GM18858 (cell line): ENCODE measurements around the gene ZNF473.
A peak's percentile ranks its signal among the peaks of the same experiment; 100 is the strongest.

Source experiments
- ATAC-seq: cut with Tn5 transposase; IDR thresholded peaks from one replicate; pipeline ENCODE4 v1.9.1; 2021; ENCODE audit not compliant: unreplicated experiment

ZNF473 gene

GRCh38 chr19:50025794-50026549 lies at the start of gene ZNF473:
Gene ZNF473 (plus strand): TSS chr19:50026005. CDS start chr19:50031083, 5,078 bp downstream.
- peak; percentile 48 for ATAC-seq

DNA sequence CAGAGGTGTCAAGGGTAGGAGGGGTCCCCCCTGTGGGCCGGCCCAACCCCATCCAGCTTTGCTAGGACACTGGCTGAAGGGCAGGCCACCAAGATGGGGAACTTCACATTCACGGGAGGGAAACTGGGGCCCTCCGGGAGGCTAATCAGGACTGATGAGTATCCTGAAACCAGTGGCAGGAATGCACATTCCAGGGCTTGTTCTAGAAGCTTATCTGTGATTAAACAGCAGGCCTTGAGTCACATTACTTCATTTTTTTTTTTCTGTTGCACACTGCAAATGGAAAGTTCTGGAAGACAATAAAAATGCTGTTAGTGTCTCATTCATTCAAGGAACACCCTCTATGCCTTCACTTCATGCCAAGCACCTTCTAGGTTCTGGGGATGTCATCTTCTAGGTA lies 49.3 kb upstream of the ZNF473 start:
- no peak for ATAC-seq

GRCh38 chr19:49977076-49977475 lies 48.7 kb upstream of the ZNF473 start:
- no peak for ATAC-seq

- ATAC-seq: no peak
Observed at GRCh38 chr19:49977881-49978280, 47.9 kb upstream of the ZNF473 start.

GRCh38 chr19:49978324-49978723 lies 47.5 kb upstream of the ZNF473 start:
- no peak for ATAC-seq

- ATAC-seq: no peak
Observed at GRCh38 chr19:49981603-49982593, 43.9 kb upstream of the ZNF473 start.

DNA sequence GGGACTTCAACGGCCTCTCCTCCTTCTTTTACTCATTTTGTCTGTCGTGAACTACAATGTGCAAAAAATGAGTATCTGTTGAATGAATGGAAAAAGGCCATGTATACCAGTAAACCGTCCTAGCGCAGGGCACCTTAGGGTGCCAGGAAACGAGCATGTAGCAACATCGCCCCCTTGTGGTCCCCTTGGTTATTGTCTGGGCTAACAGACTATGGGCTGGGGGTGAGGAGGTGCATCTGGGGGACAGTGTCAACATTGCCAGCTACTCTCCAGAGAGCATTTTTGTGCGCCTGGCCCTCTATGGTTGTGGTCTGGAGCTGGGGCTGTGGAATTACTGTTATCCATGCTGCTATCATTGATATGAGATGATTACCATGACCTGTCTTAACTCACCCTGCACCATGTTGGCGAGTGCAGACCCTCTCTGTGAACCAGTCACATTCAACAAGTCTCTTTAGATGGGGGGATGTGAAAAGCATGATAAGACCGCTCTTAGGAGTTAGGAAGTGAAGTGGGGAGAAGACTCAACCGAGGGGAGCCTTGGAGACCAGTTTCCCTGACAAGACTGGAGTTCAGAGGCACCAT lies 42.1 kb upstream of the ZNF473 start:
- ATAC-seq: no peak

DNA sequence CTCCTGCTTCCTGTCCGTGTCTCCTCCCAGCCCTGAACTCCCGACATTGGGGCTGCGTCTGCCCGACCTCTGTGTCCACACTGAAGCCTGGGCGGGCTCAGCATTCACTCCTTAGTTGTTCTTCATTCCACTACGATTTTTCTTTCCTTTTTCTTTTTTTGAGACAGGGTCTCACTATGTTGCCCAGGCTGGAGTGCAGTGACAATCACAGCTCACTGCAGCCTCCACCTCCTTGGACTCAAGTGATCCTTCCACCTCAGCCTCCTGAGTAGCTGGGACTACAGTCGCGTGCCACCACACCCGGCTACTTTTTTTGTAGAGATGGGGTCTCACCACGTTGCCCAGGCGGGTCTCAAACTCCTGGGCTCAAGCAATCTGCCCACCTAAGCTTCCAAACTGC lies 41.3 kb upstream of the ZNF473 start:
- no peak for ATAC-seq

DNA sequence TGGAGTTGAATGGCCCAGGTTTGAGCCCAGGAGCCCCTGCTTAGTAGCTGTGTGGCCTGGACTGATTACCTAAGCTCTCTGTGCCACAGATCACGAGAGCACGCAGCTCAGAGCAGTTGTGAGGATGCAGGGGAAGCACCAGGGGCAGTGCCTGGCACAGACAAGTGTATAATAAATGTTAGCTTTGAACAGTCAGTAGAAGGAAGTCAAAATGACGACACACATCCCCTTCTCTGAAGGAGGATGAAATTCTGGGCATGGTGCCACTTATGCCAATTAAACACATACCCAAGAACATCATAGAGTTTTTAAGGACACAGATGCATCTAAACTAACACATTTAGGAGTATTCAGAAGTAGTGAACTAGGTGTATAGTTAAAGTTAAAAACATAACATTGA lies 39.9 kb upstream of the ZNF473 start:
- ATAC-seq: no peak

DNA sequence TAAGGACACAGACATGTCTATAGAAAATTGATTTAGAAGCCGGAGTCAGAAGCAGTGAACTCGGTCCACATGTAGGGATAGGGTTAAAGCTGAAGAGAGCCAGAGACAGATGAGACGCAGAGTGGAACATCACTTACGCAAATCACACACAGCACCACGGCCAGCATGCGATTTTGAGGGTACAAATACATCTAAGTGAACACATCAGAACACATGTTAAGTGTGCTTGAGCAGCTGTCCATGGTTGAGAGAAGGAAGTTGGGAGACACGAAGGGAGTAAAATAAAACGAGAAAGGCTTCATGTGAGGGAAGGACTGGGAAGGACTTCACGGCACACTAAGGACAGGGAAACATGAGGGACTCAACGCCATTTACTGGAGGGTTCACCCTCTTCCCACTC lies 39.5 kb upstream of the ZNF473 start:
- no peak for ATAC-seq

GRCh38 chr19:49987159-49987698 lies 38.6 kb upstream of the ZNF473 start:
- ATAC-seq: no peak

GRCh38 chr19:49988007-49988406 lies 37.8 kb upstream of the ZNF473 start:
- no peak for ATAC-seq

DNA sequence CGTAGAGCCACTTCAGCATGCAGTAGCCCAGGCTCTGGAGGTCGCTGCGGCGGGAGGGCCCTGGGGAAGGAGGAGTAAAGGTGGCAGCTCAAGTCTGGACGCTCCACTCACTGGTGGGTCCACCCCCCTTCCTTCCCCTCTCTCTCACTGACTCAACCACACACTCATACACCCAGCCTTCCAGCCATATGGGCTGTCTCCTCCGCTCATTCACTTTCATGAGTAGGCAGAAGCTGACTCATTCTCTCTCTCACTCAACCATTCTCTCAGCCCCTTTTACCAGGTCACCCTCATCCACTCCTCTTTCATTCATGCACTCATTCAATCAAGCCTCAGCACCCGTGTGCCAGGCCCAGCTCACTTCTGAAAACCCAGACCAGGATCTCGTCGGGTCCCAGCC lies 37.4 kb upstream of the ZNF473 start:
- no peak for ATAC-seq

- ATAC-seq: no peak
Observed at GRCh38 chr19:49997709-49998108, 28.1 kb upstream of the ZNF473 start.

DNA sequence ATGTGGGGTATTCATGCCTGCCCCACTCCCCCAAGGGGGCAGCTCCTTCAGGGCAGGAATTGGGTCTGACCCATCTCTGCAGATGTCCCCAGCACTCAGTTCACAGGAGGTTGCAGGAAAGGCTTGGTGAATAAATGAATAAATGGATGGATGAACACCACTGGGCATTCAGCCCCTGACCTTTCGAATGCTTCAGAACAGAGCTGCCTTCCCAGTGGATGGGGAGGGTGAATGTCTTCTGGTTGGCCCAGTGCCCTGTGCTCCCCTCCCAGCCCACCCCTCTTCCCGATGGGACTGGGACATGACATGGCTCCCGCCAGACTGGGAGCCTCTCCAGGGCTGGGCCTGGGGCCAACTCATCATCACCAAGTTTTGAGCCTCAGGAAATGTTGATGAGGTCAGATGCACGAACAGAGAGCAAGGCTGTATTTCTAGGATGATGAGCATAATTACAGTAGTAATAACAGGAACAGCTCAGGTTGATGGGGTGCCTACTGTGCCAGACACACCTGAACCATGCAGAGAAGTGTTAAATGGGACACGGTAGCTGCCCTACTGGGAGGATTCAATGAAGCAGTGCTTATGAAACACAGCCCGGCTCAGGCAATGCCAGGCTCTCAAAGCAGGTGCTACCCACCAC lies 26.3 kb upstream of the ZNF473 start:
- ATAC-seq: no peak

DNA sequence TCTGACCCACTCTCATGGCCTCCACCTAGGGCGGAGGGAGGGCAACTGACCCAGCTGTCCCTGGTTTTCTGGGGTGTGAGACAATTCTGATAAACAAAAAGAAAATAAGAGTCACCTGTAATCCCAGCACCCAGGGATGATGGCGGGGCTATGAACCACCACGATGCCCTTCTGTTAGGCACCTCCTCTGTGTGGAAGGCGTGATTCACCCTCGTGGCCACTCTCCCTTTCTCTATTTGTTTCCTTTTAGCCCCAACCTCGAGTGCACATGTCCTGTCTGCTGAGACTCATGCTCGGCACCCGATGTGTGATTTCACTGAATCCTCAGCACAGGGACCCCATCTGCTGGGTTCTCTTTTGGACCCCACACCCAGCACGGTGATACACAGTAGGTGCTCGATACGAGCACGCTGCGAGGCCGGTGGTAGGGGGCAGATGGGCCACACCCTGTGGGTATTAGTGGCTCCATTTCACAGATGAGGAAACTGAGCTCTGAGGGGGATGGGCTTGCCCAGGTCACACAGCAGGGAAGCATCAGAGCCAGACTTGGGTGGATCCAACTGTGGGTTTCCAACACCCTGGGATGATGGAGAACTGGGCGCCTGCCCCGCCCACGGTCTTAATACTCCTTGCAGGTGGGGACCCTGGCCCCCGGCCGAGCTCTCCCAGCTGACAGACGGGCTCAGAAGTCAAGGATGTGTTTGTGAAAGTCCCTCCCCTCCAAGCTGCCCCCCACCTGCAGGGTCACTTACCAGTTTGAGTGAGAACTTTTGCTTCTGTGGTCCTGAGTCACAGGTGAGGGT lies 25.6 kb upstream of the ZNF473 start:
- ATAC-seq: no peak

- no peak for ATAC-seq
Observed at GRCh38 chr19:50000841-50001557, 24.8 kb upstream of the ZNF473 start.

- ATAC-seq: no peak
Observed at GRCh38 chr19:50001775-50002174, 24.0 kb upstream of the ZNF473 start.

DNA sequence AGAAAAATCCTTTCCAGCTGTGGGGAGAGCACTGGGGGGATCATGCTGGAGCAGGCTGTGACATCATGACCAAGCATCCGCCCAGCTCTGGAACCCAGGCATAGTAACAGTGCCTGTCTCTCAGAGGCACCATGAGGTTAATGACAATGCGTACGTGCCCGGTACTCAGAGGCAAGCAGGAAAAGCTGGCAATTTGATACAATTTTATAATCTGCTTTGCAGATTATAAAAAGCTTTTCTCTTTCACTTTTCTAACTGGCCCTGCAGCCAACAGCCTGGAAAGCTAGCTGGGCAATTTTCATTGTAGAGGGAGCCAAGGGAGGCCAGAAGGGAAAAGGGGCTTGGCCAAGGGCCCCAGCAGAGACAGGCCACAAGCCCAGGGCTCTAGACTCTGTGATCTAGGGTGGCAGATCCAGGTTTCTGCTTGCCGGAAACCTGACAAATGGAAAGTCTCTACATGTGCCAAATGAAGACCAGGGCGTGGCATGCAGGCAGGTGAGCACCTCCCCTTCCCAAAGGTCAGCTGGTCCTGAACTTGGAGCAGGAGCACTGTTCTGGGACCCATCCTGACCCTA lies 23.3 kb upstream of the ZNF473 start:
- no peak for ATAC-seq
